GM19239 (cell line): ENCODE data around the gene BOLA1.
"Not testable (repeated sequence)": the region's sequence is repeated elsewhere in the genome, so short reads cannot be mapped to it uniquely, and the experiment has no call there.

Source experiments
- DNase-seq: peaks from one replicate; pipeline ENCODE4 v3.0.0; 2011; ENCODE audit warnings: low spot score; ENCODE audit not compliant: insufficient read length
- FAIRE-seq: peaks from 2 replicates; lab custom pipeline; 2011; peaks lifted over from hg19 to GRCh38; lab: Jason Lieb, UNC

BOLA1 gene

DNA sequence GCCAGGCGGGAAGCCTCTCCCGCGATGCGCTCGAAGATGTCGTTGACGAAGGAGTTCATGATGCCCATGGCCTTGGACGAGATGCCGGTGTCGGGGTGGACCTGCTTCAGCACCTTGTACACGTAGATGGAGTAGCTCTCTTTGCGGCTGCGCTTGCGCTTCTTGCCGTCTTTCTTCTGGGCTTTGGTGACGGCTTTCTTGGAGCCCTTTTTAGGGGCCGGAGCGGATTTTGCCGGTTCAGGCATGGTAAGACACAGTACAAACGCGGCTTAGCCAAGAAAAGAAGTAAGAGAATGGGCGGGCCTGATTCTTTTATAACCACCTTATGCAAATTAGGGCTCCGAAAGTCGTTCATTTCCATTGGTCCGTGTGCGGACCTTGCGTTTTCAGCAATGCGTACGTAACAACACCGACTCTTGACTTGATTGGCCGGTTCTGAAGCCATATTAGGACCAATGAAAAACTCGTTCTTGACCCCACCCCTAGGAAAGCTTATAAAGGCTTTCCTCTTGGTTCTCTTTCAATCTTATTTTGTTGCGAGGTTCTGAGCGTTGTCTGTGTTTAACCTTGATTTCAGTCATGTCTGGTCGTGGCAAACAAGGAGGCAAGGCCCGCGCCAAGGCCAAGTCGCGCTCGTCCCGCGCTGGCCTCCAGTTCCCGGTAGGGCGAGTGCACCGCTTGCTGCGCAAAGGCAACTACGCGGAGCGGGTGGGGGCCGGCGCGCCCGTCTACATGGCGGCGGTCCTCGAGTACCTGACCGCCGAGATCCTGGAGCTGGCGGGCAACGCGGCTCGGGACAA lies 12.8 kb upstream of the BOLA1 start:
- peak; percentile 90 for FAIRE-seq

DNA sequence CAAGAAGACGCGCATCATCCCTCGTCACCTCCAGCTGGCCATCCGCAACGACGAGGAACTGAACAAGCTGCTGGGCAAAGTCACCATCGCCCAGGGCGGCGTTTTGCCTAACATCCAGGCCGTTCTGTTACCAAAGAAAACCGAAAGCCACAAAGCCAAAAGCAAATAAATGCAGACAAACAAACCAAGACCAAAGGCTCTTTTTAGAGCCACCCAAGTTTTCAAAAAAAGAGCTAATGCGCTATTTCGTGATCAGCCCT lies 12.2 kb upstream of the BOLA1 start:
- DNase-seq, FAIRE-seq: not testable (repeated sequence)

More for the DNA sequence above, 12.8 kb upstream of the BOLA1 start:
- DNase-seq, result peak; percentile 57

DNA sequence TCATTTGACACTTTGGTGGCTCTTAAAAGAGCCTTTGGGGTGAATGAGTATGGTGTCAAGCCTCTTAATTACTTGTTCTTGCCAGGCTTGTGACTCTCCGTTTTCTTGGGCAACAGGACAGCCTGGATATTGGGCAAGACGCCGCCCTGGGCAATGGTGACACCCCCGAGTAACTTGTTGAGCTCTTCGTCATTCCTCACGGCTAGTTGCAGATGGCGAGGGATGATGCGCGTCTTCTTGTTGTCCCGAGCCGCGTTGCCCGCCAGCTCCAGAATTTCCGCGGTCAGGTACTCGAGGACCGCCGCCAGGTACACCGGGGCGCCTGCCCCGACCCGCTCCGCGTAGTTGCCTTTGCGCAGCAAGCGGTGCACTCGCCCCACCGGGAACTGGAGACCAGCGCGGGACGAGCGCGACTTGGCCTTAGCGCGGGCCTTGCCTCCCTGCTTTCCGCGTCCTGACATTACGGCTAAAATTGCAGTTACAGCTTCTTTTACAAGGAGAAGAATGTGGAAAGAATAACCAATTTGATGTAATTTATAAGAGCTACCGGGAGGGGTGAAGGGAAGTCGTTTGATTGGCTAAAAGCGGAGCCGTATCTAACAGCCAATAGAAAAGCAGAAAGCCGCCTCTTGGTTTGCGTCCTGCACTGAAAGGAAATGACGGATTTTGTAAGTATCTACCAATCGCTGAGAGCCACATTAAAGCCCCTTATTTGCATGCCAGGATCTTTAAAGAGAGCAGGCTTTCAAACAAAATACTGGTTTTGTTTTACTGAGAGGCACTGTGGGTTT lies 11.7 kb upstream of the BOLA1 start:
- DNase-seq (no peak), FAIRE-seq (peak; percentile 81)

DNA sequence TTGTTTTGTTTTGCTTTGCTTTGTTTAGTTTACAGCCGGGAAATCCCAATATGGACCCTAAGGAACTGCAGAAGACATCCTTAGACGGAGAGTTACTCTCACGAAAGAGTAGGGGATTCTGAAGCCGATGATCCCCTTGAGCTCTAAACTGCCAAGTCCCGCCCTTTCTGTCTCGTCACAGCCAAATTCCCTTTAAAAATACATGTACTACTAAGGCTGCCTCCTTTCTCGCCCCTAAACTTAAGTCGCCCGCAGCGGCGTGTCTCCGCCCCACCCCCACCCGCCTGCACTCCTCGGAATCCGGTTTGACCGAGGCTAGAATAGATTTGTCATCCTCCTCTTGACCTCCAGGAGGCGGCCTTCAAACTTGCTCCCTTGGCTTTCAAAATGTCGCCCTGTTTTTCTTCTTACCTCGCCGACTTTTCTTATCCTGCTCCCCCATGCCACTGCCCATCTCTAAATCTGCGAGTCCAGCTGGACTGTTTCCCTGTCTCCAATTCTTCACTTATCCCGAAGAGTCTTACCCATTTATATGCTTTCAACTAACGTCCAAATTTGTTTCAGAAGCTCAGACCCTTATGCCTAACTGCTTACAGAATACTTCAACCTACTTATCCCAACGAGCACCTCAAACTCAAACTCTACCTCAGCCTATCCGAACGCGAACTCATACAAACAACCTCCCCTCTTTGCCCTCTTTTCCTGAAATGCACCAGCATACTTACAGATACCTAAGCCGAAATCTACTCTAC lies 10.9 kb upstream of the BOLA1 start:
- DNase-seq (peak; percentile 52), FAIRE-seq (peak; percentile 35)

DNA sequence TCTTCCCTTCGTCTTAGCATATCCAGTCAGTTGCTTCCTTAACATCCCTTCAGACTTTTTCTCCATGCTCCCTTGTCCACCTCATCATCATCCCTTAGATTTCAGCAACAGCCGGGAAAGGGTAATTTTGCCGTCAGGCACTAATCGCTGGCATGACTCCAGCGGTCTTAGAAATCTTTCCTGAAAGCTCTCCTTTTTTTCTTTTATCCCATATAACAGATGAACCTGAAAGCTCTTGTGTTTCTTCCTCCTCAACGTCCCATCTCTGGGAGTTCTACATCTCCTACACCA lies 10.4 kb upstream of the BOLA1 start:
- FAIRE-seq (no peak), DNase-seq (no peak)

DNA sequence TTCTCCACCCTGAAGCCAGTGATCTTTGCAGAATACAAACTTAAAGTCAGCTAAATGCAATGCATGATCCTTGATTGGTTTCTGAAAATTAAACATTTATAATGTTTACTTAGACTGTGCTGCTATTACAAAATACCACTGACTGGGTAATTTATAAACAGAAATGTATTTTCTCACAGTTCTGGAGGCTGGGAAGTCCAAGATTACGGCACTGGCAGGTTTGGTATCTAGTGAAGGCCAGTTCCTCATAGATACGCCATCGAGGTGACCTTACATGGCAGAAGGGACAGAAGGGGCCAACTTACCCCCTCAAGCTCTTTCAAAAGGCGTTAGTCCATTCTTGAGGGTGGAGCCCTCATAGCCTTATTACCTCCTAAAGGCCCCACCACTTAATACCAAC lies 2.8 kb upstream of the BOLA1 start:
- DNase-seq (no peak), FAIRE-seq (no peak)

DNA sequence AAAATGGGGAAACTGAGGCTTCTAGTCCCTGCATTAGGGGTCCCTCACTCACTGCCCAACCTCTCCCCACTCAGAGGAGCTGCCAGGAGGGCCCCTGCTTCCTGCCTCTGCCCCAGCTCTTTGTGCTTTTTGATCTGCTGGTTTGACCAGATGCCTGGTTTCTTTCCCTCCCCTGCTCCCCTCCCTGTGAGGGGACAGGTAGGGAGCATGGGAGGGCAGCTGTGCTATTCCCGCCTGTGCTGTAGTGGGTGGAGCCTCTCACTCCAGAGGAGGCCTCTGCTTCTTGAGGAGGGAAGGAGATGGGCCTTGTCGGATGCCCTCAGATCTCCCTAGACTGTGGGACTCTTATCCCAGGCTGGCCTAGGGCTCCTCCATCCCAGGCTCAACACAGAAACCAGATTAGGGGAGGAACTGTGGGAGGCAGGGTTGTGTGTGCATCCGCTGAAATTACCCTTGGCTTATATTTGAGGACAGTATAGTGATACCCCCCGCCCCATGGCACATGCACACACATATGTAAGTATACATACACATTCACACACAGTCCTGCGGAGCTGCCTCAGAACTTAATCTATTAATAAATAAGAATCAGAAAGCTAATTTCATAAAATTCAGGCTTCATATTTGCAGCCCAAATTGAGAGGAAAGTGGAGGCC lies 4.6 kb downstream of the BOLA1 start:
- no peak for FAIRE-seq
- DNase-seq, result no peak

DNA sequence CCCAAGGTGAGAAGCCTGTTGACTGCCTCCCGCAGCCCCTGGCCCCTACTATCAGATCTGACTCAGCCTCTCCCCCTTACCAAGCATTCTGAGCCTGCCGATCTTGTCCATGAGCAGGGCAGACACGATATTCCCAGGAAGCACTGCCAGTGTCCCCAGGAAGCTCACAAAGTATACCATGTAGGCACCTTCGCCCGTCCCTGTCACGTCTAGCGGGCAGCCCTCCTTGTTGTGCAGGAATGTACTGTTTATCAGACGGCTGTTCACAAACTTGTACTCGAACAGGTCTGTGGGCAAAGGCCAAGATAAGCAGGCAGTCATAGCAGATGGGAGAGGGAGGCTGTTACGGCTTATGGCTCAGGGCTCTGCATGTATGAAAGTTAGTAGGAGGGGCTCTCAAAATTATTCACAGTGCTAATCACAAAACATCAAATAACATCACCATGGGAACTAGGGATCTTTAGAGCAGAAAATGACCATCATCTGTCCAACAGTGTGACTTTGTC lies 7.3 kb downstream of the BOLA1 start:
- FAIRE-seq (no peak), DNase-seq (no peak)

DNA sequence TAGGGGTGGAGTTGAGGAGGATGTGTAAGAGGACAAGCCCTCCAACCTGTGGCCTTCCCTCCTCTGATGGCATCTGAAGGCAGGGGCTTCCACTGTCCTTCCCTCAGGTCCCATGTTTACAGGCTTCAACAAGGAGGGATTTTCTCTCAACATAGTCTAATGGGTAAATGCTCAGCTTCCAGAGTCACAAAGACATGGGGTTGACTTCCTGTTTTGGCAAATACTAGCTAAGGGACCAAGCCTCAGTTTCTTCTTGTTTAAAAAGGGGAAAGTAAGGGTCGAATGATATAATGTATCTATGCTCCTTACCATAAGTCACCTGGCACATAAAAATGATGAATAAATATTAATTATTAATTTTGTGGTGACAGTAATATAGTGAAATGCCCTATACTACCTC lies 15.2 kb downstream of the BOLA1 start:
- no peak for DNase-seq
- no peak for FAIRE-seq

DNA sequence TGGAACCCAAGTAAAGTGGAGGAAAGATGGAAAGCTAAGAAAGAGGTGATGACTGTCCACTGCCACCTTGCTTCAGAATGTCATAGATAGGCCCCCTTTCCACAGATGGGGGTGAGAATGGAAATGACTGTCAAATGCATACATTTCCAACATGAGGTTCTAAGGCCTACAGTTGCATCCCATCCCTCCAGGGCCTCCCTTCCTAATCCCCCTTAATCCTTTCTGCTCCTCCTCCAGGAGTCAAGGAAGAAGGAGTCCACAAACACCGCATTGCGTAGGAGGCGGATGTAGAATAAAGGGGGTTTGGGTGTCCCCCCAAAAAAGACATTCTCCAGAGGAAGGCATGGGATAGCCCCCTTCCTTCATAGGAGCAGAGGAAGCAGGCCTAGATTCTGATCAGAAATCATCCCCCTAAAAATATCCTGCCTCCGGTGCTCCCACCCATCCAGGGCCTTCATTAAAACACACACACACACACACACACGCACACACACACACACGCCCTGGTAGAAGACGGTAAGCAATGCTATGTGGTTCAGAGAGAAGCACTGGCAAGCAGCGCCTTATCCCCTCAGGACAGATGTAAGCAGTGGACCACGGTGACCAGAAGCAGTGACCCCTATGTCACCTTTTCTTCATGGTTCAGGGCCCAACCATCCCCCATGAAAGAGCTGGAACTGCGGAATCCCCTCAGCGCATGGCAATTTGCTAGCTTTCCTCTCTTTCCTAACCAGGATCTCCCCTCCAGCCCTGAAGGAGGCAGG lies 16.2 kb downstream of the BOLA1 start:
- no peak for DNase-seq
- no peak for FAIRE-seq

DNA sequence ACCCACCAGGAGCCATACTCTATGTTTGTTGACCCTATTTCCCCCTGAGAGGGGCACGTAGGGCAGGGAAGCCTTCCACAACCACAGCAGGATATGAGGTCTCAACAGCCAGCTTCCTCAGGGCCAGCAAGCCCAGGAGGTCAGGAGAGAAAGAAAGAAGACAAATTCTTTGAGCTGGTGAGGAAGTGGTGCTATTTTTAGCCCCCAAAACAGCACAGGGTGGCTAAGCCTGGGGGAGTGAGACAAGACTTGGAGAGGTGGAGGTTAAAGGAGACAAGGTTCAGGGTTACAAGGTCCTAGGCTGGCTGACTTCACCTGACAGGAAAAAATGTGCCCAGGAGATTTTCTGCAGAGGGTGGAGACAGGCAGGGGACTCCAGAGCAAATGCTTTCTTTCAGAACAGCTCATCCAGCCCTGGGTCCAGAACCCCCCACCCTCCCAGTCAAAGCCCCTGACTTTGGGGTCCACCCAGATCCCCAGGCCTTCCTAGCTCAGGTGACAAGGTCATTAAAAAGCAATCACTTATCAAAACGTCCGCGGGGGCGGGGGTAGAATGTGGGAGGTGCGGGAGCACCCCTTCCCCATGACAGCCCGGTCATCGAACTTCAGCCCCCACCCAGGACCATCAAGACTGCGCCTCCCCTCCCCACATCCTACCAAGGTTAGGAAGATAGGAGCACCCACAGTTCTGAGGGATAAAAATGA lies 17.0 kb downstream of the BOLA1 start:
- DNase-seq (no peak), FAIRE-seq (peak; percentile 60)

DNA sequence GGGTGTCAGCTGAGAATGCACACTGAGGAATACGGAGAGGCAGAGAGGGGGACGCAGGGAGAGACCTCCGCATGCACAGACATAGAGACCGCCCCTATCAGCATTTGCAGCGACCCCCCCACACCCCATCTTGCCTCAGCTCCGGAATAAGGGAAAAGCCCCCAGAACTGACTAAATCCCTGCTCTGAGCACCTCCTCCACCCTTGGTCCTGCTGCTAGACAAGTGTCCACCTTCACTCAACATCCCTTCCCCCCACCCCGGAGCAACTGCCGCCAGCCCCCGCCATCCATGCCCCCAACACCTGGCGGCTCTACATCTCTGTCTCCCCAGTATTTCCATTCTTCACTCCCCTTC lies 17.5 kb downstream of the BOLA1 start:
- no peak for FAIRE-seq
- DNase-seq, result no peak

DNA sequence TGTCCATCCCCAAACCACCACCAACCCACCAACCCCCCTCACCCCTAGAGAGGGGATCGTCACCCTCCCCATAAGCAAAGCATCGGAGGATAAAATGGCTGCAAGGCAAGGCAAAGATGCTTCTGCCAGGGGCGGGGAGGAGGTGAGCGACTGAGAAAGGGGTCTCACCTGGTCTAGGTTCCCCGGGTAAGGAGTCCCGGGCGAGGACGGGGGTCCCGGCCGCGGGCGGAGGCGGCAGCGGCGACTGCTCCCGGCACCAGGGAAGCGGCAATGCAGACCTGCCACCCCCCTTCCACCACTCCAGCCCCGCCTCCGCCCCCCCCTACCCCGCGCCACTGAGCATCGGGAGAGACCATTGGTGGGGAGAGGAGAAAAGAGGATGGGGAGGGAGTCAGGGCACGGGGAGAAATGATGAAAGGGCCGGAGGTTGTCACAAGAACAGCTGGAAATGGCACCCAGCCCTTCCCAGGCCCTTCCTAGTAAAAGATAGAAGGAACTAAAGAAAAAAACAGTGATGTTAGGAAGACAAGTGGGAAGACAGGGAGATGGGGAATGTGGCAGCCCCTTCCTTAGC lies 18.3 kb downstream of the BOLA1 start, which contains the start of gene SV2A:
TSS of gene SV2A (minus strand) at position 274 of the 574 bp plus-strand sequence. CDS start 4,004 bp downstream, outside the sequence.
- DNase-seq, result no peak
- FAIRE-seq, result peak; percentile 28

DNA sequence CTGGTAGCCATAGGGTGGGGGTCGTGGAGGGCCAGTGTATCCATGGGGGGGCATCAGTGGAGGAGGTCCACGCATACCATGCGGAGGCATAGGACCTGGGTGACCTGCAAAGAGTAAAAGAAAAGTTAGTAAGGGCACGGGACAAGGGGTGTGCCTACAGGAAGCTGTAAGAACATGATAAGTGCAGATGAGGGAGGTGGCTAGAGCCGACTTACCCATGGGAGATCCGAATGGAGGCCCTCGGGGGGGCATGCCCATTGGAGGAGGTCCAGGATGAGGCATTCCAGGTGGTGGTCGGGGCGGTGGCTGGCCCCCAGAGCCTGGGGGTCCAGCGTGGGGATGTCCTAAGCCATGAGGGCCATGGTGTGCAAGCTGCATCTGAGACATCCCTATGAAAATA lies 24.3 kb downstream of the BOLA1 start:
- no peak for FAIRE-seq

DNA sequence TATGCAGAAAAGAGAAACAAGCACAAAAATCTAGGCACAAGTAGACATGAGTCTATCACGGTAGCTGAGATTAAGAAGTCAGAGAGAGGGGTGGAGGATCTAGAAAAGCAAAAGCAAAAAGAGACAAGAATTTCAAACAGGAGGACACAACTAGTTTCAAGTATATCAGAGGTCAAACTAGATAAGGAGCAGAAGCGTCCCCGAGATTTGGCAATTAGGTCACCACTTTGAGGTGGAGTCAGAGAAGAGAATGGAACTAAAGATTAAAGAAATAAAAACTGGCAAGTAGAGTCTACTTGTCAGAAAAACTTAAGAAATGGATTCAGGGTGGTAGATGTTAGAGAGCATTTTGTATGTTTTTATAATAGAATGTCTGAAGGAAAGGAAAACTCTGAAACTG lies 26.0 kb downstream of the BOLA1 start:
- DNase-seq, result no peak
- FAIRE-seq, result no peak

More for the DNA sequence above, 24.3 kb downstream of the BOLA1 start:
- DNase-seq, result no peak

DNA sequence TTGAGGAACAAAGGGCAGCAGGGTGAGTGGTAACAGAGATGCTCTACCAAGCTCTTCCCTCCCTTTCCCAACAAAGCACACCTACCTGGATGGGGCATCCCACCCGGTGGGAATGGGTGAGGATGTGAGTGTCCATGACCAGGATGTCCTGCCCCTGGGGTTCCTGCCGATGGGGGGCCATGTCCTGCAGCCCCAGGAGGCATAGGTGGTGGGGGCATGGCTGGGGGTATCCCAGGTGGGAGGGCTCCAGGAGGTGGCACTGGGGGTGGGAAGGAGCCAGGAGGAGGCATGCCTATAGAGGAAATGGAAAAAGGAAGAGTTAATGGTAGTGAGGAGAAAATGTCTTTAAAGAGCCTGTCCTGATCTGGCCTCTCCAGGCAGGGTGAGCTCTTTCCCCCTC lies 26.4 kb downstream of the BOLA1 start:
- no peak for DNase-seq
- no peak for FAIRE-seq

DNA sequence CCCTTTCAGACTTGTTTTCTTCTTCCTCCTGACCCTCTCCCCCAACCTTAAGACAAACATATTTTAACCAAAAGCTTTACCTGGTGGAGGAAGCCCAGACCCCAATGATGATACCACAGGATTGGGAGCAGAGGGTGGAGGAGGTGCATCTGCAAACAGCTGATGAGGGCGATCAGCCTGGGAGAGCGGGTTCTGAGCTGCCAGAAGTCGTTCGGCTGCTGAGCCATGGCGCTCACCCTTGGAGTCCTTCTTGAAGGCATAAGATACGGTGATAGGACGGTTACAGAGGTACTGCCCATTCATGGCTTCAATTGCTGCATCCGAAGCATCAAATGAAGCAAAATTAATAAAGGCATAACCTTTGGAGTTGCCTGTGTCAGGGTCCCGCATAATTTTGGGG lies 26.9 kb downstream of the BOLA1 start:
- DNase-seq, result no peak

DNA sequence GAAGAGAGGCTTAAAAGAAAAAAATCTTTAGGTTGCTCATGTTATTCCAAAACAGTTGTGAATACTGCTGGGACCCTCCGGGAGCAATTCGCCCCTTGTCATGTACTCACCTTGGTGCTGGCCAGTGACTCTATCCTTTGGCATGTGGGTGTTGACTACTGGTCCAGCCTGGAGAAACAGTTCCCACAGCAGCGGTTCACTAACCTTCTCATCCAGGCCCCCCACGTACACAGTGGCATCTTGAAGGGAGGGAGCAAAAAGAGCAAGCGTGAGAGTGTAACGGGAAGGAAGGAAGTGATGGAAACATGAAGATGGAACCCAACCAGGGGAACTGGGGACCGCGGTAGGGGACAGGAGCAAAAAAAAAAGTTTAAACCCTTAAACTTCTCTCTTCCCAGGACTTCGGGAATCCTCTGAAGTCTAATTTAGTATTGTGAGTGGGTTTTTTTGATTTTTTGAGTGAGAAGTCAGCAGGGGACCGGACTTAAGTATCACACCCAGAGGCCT lies 27.7 kb downstream of the BOLA1 start:
- no peak for DNase-seq
- FAIRE-seq, result peak; percentile 14

More for the DNA sequence above, 26.9 kb downstream of the BOLA1 start:
- FAIRE-seq, result no peak
